Fibroblast of lung (primary cell): Measurements from ENCODE around the gene LRCOL1. TPM values are rescaled to one million over a fixed set of nuclear protein-coding genes. Genes with fewer than 3 reads are reported as not detected.

Source experiments
- DNase-seq, 2 donors: peaks; one replicate each; pipeline versions ENCODE4 v3.0.0 to v3.0.0-alpha.2; 2010; ENCODE audit warnings: low read depth in 2 of 2
- H2AFZ ChIP-seq: 2 replicates; pipeline ENCODE4 v1.5.1; 2012; ENCODE audit warnings: low read length, control low read depth, inconsistent platforms
- H3K27ac ChIP-seq: 2 replicates; pipeline ENCODE4 v1.5.1; 2011; ENCODE audit warnings: low read length, control low read depth; ENCODE audit not compliant: insufficient read depth
- H3K27me3 ChIP-seq: 2 replicates; pipeline ENCODE4 v1.5.1; 2011; ENCODE audit warnings: mild to moderate bottlenecking, low read length; ENCODE audit not compliant: control insufficient read depth, insufficient read depth
- H3K36me3 ChIP-seq: 2 replicates; pipeline ENCODE4 v1.5.1; 2011; ENCODE audit warnings: low read length; ENCODE audit not compliant: control insufficient read depth, insufficient read depth
- H3K4me1 ChIP-seq: 2 replicates; pipeline ENCODE4 v1.5.1; 2011; ENCODE audit warnings: low read length; ENCODE audit not compliant: control insufficient read depth, insufficient read depth; ENCODE audit errors: extremely low read depth
- H3K4me2 ChIP-seq: 2 replicates; pipeline ENCODE4 v1.5.1; 2011; ENCODE audit warnings: low read length, control low read depth; ENCODE audit not compliant: insufficient read depth; ENCODE audit errors: extremely low read depth
- H3K4me3 ChIP-seq, 4 experiments: fragments of 200-600 bp in 1 of 4; sonication (generic) in 1 of 4; replicated peaks in 1 of 4; 2 replicates each; pipeline ENCODE4 v1.5.1; 2011 to 2016; ENCODE audit warnings: low read length in 4 of 4, low read depth in 3 of 4, mild to moderate bottlenecking in 3 of 4, control low read depth in 2 of 4, inconsistent platforms in 1 of 4, mixed read lengths in 1 of 4; ENCODE audit not compliant: insufficient read depth in 1 of 4; ENCODE audit errors: control extremely low read depth in 1 of 4
- H3K79me2 ChIP-seq: 2 replicates; pipeline ENCODE4 v1.5.1; 2012; ENCODE audit warnings: mild to moderate bottlenecking, low read length, inconsistent platforms; ENCODE audit not compliant: control insufficient read depth, insufficient read depth
- H3K9ac ChIP-seq: 2 replicates; pipeline ENCODE4 v1.5.1; 2011; ENCODE audit warnings: mild to moderate bottlenecking, low read length, control low read depth; ENCODE audit not compliant: insufficient read depth
- H3K9me3 ChIP-seq: 2 replicates; pipeline ENCODE4 v1.5.1; 2012; ENCODE audit warnings: low read depth, low read length; ENCODE audit not compliant: control insufficient read depth, insufficient read depth
- H4K20me1 ChIP-seq: 2 replicates; pipeline ENCODE4 v1.5.1; 2011; ENCODE audit warnings: low read length; ENCODE audit not compliant: control insufficient read depth, insufficient read depth; ENCODE audit errors: extremely low read depth
- CTCF ChIP-seq, 2 donors: IDR thresholded peaks in 1 of 2; conservative IDR thresholded peaks in 1 of 2; 1 replicate in 1 of 2; 2 replicates in 1 of 2; pipeline ENCODE4 v1.5.1; 2011 to 2012; ENCODE audit warnings: low read length in 2 of 2, control low read depth in 1 of 2, inconsistent platforms in 1 of 2, low read depth in 1 of 2, mild to moderate bottlenecking in 1 of 2
- EZH2 ChIP-seq: IDR thresholded peaks from 2 replicates; pipeline ENCODE4 v1.5.1; 2012; ENCODE audit warnings: low read length, control low read depth, mild to moderate bottlenecking; ENCODE audit errors: missing control alignments
- polyA plus RNA-seq, 2 donors: library from polyadenylated mRNA; depleted of rRNA in 1 of 2; stranded (reverse) in 1 of 2; unstranded in 1 of 2; fragments of >200 nt; gene quantifications; 2 replicates each; pipeline ENCODE4 v1.2.1, GENCODE V29; 2011 to 2012; ENCODE audit warnings: missing spikeins in 1 of 2
- total RNA-seq: library from RNA; depleted of rRNA; stranded (reverse); fragments of >200 nt; gene quantifications from 2 replicates; pipeline ENCODE4 v1.2.1, GENCODE V29; 2014

LRCOL1 gene
- total and polyA plus RNA-seq, 2 donors (not counting 1 experiment from before 2014, with no cell fraction given), result 0.17 TPM; not detected in 1

- H3K4me2 ChIP-seq, result no peak overlapping the region
- DNase-seq, result no peak
- peaks cover 36% of the 10 kb centered on the region for H3K27me3 ChIP-seq
- H3K9me3 ChIP-seq, result no peaks in the 10 kb centered on the region
- H3K27ac ChIP-seq, result no peak overlapping the region
- peaks cover 14% of the 10 kb centered on the region for H3K4me1 ChIP-seq
- peaks cover 6% of the 10 kb centered on the region for H3K36me3 ChIP-seq
- no peak overlapping the region for H3K4me3 ChIP-seq
- H3K79me2 ChIP-seq, result no peaks in the 10 kb centered on the region
- H2AFZ ChIP-seq, result no peak overlapping the region
- no peaks in the 10 kb centered on the region for H4K20me1 ChIP-seq
- TF ChIP-seq EZH2, result peak; percentile 83
- TF ChIP-seq CTCF (conservative IDR thresholded peaks at IDR 0.05 in 1 of 2, IDR thresholded peaks at IDR 0.05 in 1 of 2; ENCODE audit: low read depth in 1 of 2, low read length in 2 of 2), result no peak
- H3K9ac ChIP-seq, result no peak overlapping the region
These were observed 9.2 kb upstream of the LRCOL1 start for GRCh38 chr12:132619386-132620112.

GRCh38 chr12:132619071-132619385 is 8.6 kb upstream of the LRCOL1 start:
- peaks cover 36% of the 10 kb centered on the region for H3K27me3 ChIP-seq
- no peak overlapping the region for H2AFZ ChIP-seq
- no peak overlapping the region for H3K9ac ChIP-seq
- peaks cover 2% of the 10 kb centered on the region for H3K36me3 ChIP-seq
- no peak overlapping the region for H3K4me2 ChIP-seq
- no peaks in the 10 kb centered on the region for H3K9me3 ChIP-seq
- H3K4me3 ChIP-seq, result no peak overlapping the region
- H4K20me1 ChIP-seq, result no peaks in the 10 kb centered on the region
- H3K79me2 ChIP-seq, result no peaks in the 10 kb centered on the region
- no peak for TF ChIP-seq EZH2
- TF ChIP-seq CTCF (conservative IDR thresholded peaks at IDR 0.05 in 1 of 2, IDR thresholded peaks at IDR 0.05 in 1 of 2; ENCODE audit: low read depth in 1 of 2, low read length in 2 of 2), result no peak
- peaks cover 14% of the 10 kb centered on the region for H3K4me1 ChIP-seq
- no peak for DNase-seq
- no peak overlapping the region for H3K27ac ChIP-seq

GRCh38 chr12:132618683-132619043 is 8.3 kb upstream of the LRCOL1 start, which contains the start of gene P2RX2:
P2RX2 (plus strand) TSS chr12:132618776; CDS start chr12:132618817, 41 bp downstream.
- Histone ChIP-seq H4K20me1 (no peaks in the 10 kb centered on the region), H3K79me2 (no peaks in the 10 kb centered on the region), H3K4me1 (peaks cover 14% of the 10 kb centered on the region), H3K27me3 (peaks cover 36% of the 10 kb centered on the region), H3K27ac (no peak within 1 kb of the TSS), H3K4me3 (peak within 1 kb of the TSS in 1 of 4 experiments; percentile 6), H3K4me2 (no peak within 1 kb of the TSS), H3K9ac (no peak within 1 kb of the TSS), H2AFZ (no peak within 1 kb of the TSS), H3K9me3 (no peaks in the 10 kb centered on the region), H3K36me3 (peaks cover 2% of the 10 kb centered on the region)
- TF ChIP-seq EZH2 (no peak), CTCF (conservative IDR thresholded peaks at IDR 0.05 in 1 of 2, IDR thresholded peaks at IDR 0.05 in 1 of 2; ENCODE audit: low read depth in 1 of 2, low read length in 2 of 2) (no peak)
- no peak for DNase-seq
